ENCODE results near the gene MYO1D. TPM values are rescaled to one million over a fixed set of nuclear protein-coding genes. Genes with fewer than 3 reads are reported as not detected.

Gene MYO1D
- total and polyA plus RNA-seq, 2 of the 13 experiments (the other 11 are each of a cell fraction or from before 2014, with no cell fraction given), result 13.2 to 17.3 TPM

- 0 out of 2 replicates have a peak, but pooled peaks have one; percentile 30 for TF ChIP-seq FOXK1 (CRISPR knock-in tag; IDR thresholded peaks at IDR 0.05; ENCODE audit: borderline replicate concordance, low read depth)
- 0 out of 2 replicates have a peak, but pooled peaks have one; percentile 22 for TF ChIP-seq ZFY (CRISPR knock-in tag; IDR thresholded peaks at IDR 0.05)
- TF ChIP-seq GABPA (IDR thresholded peaks at IDR 0.05; ENCODE audit: low read depth, low read length), result no peak
- TF ChIP-seq GABPA (CRISPR knock-in tag; IDR thresholded peaks at IDR 0.05; ENCODE audit: low read depth), result peak; percentile 69
- TF ChIP-seq FOXP1 (IDR thresholded peaks at IDR 0.05), result no peak
- peak; percentile 55; the same call in 1 of the 2 replicates for TF ChIP-seq FOXP1 (CRISPR knock-in tag; IDR thresholded peaks at IDR 0.05)
- no peak for TF ChIP-seq THYN1 (CRISPR knock-in tag; IDR thresholded peaks at IDR 0.05; ENCODE audit: borderline replicate concordance, low read depth)
- no peak for TF ChIP-seq ZNF367 (CRISPR knock-in tag; IDR thresholded peaks at IDR 0.05; ENCODE audit: borderline replicate concordance)
- peak; percentile 92 for TF ChIP-seq ZBTB38 (CRISPR knock-in tag; IDR thresholded peaks at IDR 0.05)
- no peak for TF ChIP-seq ZSCAN9 (CRISPR knock-in tag; IDR thresholded peaks at IDR 0.05; ENCODE audit: borderline replicate concordance)
- no peak for TF ChIP-seq ZNF205 (CRISPR knock-in tag; IDR thresholded peaks at IDR 0.05)
- TF ChIP-seq CEBPG (CRISPR knock-in tag; IDR thresholded peaks at IDR 0.05), result 0 out of 2 replicates have a peak, but pooled peaks have one; percentile 25
These were observed 81.5 kb downstream of the MYO1D start (continued) for GRCh38 chr17:32795339-32795979.

GRCh38 chr17:32794533-32795246 is 82.2 kb downstream of the MYO1D start:
- POLR2A ChIA-PET, result interaction anchor here (1.0 to 1.6 kb wide), 4 partner anchors 11 to 118 kb away, joined by 4 to 10 read pairs (median 5); partner anchors contain the start of gene MYO1D
- 16% methylated on average over 7 of the region's 7 CpGs for WGBS (ENCODE audit: low lambda C conversion rate)
- FAIRE-seq (peak; percentile 88), ATAC-seq (peak; percentile 100), DNase-seq (ENCODE audit: low spot score) (peak; percentile 87)
- in situ Hi-C loops (cut with HindIII; ENCODE audit: extremely low pct_ligation_motif_present, low pct_unique_long_range_greater_than_20kb) (no loop called here), intact Hi-C loops (cut with micrococcal nuclease; ENCODE audit: unreplicated experiment) (no loop called here)
- Histone ChIP-seq H4K20me1 (ENCODE audit: insufficient read depth, low read length) (no peaks in the 10 kb centered on the region), H3K79me2 (ENCODE audit: insufficient read depth, low read length) (peaks cover 3% of the 10 kb centered on the region), H3K4me3 (replicated peaks in 1 of 3; ENCODE audit: insufficient read depth in 1 of 3, low read depth in 2 of 3, low read length in 3 of 3) (peak overlapping the region; percentile 23 to 38 (median 28); a peak in 5 of 6 replicates), H3K4me2 (ENCODE audit: low read depth, low read length) (peak overlapping the region; percentile 72), H3K27me3 (ENCODE audit: control insufficient read depth in 1 of 2, insufficient read depth in 2 of 2, low read length in 2 of 2) (no peaks in the 10 kb centered on the region), H3K36me3 (replicated peaks in 1 of 2; ENCODE audit: control insufficient read depth in 1 of 2, insufficient read depth in 2 of 2, low read length in 2 of 2) (no peaks in the 10 kb centered on the region), H2AFZ (ENCODE audit: low read length) (no peak overlapping the region), H3K9me3 (ENCODE audit: low read length) (no peaks in the 10 kb centered on the region), H3K4me1 (ENCODE audit: insufficient read depth, low read length) (peaks cover 49% of the 10 kb centered on the region), H3K9ac (ENCODE audit: insufficient read depth, low read depth, low read length) (no peak overlapping the region; the same call in 1 of the 2 replicates), H3K27ac (ENCODE audit: extremely low read length, insufficient read depth, low read length) (peak overlapping the region; percentile 62)
- CTCF ChIA-PET (ENCODE audit: low intra/inter-chr PET ratio, low total read pairs), result no interaction called here
- TSS peak; percentile 62 for BruUV-seq (replicated peaks)
- TF ChIP-seq ZNF333 (CRISPR knock-in tag; IDR thresholded peaks at IDR 0.05; ENCODE audit: borderline replicate concordance) (no peak), PITX1 (CRISPR knock-in tag; IDR thresholded peaks at IDR 0.05) (peak; percentile 78), MYC (CRISPR knock-in tag; IDR thresholded peaks at IDR 0.05; ENCODE audit: borderline replicate concordance) (peak; percentile 61; the same call in 1 of the 2 replicates), EP300 (IDR thresholded peaks at IDR 0.05; ENCODE audit: low read depth in 2 of 2, low read length in 2 of 2) (peak in 1 of 2 experiments; percentile 44; a peak in 1 of 4 replicates), EP300 (CRISPR knock-in tag; IDR thresholded peaks at IDR 0.05; ENCODE audit: borderline replicate concordance) (no peak), LCORL (IDR thresholded peaks at IDR 0.05) (no peak), LCORL (CRISPR knock-in tag; IDR thresholded peaks at IDR 0.05) (peak; percentile 51; the same call in 1 of the 2 replicates), NR2F6 (IDR thresholded peaks at IDR 0.05) (no peak), NR2F6 (CRISPR knock-in tag; IDR thresholded peaks at IDR 0.05) (peak; percentile 43; the same call in 1 of the 2 replicates), ZNF687 (CRISPR knock-in tag; IDR thresholded peaks at IDR 0.05) (peak; percentile 32; the same call in 1 of the 2 replicates)

Data from HepG2 (cell line).